Keratinocyte (primary cell): ENCODE measurements around the gene ZNF316.

Experiments
- EZH2 ChIP-seq: IDR thresholded peaks from one replicate; pipeline ENCODE4 v1.6.1; 2012; ENCODE audit warnings: inconsistent platforms, mild to moderate bottlenecking, low read length, moderate library complexity
- TF ChIP-seq, protein P1 (sequence below), 3 experiments: IDR thresholded peaks in 1 of 3; conservative IDR thresholded peaks in 1 of 3; optimal IDR thresholded peaks in 1 of 3; 2 replicates in 2 of 3; 3 replicates in 1 of 3; pipeline versions ENCODE3 to v1.5.1; 2011; ENCODE audit warnings: low read length in 3 of 3, mild to moderate bottlenecking in 3 of 3, moderate library complexity in 2 of 3, control low read depth in 1 of 3, inconsistent platforms in 1 of 3; ENCODE audit not compliant: insufficient read depth in 2 of 3; ENCODE audit errors: extremely low read depth in 1 of 3

DNA sequence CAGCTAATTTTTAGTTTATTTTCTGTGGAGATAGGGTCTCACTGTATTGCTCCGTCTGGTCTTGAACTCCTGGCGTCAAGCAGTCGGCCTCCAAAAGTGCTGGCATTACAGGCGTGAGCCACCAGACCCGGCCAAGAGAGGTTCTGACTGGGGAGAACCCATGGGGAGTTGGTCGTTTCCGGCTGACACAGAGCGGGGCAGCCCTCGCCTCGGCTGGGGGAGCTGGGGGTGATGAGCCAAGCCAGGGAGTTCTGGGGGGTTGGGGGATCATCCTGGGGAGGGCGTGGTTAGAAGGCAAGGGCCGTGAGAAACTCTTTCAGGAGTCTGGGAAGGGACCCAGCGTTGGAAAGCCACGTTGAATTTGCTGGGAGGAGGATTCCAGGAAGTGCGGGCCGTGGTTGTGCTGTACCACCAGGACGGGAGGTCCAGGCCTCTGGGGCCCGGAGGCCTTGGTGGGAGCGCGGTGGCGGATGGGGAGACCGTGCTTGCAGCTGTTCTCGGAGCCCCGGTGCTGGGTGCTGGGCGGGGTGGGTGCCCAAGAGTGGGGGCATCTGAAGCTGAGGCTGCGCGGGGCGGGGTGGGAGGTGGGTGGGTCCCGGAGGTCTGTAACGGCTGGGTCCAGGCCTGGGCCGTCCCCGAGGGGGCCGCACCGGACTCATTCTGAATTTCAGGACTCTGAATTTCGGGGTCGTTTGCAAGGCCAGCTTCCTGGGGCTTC, 30.1 kb upstream of the ZNF316 start:
- TF ChIP-seq, protein P1, sequence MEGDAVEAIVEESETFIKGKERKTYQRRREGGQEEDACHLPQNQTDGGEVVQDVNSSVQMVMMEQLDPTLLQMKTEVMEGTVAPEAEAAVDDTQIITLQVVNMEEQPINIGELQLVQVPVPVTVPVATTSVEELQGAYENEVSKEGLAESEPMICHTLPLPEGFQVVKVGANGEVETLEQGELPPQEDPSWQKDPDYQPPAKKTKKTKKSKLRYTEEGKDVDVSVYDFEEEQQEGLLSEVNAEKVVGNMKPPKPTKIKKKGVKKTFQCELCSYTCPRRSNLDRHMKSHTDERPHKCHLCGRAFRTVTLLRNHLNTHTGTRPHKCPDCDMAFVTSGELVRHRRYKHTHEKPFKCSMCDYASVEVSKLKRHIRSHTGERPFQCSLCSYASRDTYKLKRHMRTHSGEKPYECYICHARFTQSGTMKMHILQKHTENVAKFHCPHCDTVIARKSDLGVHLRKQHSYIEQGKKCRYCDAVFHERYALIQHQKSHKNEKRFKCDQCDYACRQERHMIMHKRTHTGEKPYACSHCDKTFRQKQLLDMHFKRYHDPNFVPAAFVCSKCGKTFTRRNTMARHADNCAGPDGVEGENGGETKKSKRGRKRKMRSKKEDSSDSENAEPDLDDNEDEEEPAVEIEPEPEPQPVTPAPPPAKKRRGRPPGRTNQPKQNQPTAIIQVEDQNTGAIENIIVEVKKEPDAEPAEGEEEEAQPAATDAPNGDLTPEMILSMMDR (optimal IDR thresholded peaks at IDR 0.05 in 1 of 3, IDR thresholded peaks at IDR 0.05 in 1 of 3, conservative IDR thresholded peaks at IDR 0.05 in 1 of 3; ENCODE audit: extremely low read depth in 1 of 3, insufficient read depth in 2 of 3, low read length in 3 of 3), result no peak
- TF ChIP-seq EZH2, result no peak
